HG03039 (cell line): Measurements from ENCODE around the gene ALDH7A1.
"Not testable (repeated sequence)": the region's sequence is repeated elsewhere in the genome, so short reads cannot be mapped to it uniquely, and the experiment has no call there.

ENCODE experiments used
- ATAC-seq: cut with Tn5 transposase; IDR thresholded peaks from one replicate; pipeline ENCODE4 v1.9.1; 2021; ENCODE audit warnings: mild to moderate bottlenecking, moderate library complexity; ENCODE audit not compliant: unreplicated experiment

Gene ALDH7A1

DNA sequence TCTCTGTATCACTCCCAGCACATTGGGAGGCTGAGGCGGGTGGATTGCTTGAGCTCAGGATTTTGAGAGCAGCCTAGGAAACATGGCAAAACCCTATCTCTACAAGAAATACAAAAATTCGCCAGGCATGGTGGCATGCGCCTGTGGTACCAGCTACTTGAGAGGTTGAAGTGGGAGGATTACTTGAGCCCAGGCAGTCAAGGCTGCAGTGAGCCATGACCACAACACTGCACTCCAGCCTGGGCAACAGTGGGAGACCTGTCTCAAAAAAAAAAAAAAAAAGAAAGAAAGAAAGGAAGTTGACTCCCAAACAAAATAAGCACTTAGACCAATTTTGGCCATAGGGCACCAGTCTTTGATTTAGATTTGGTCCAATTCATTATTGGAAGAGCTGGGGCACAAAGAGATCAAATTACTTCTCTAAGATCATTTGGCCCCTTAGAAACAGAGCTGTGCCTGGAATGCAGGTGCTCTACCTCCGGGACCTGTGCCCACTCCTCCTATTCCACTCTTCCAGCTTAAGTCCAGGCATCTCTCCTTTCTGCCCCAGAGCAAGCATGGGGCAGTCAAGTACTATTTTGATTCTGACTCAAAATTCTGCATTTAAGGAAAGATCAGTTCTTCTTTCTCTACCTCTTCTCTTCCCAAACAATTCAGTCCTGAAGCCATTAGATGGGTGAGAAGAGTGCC, 59.0 kb downstream of the ALDH7A1 start:
- ATAC-seq, result no peak

DNA sequence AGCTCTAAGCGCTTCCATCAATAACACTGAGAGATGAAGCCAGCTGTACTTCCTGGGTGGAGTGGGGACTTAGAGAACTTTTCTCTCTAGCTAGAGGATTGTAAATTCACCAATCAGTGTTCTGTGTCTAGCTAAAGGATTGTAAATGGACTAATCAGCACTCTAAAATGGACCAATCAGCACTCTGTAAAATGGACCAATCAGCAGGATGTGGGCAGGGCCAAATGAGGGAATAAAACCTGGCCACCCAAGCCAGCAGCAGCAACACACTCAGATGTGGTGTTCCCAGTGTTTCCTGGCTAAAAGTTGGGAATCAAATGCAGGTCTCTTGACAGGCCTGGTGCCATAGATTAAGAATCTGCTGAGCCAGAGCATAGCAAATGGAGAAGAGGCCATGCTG, 60.5 kb downstream of the ALDH7A1 start:
- no peak for ATAC-seq

DNA sequence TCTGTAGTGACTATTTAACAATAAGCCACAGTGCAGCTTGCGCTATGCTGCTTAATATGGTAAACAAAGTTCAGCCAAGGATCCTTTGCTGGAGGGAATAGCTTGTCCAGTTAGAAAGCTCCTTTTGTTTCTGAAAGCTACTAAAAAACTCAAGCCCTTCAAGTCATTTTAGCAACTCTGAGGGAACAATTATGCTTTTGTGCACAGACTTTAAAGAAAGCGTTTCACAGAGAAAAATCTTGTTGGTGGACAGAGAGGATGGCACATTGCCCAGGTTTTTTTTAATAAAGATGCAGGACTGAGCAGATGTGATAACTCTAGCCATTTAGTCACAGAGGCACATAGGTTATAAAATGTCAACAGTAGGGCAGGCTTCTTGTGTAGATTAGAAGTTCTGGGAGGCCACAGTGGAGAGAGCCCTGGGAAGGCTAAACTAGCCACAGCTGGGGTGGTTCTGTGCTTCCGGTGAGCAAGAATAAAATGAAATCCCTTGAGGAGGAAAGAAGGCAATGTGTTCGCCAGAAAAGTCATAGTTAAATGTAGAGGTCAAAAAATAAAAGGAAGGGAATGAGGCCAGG, 63.4 kb downstream of the ALDH7A1 start:
- no peak for ATAC-seq

DNA sequence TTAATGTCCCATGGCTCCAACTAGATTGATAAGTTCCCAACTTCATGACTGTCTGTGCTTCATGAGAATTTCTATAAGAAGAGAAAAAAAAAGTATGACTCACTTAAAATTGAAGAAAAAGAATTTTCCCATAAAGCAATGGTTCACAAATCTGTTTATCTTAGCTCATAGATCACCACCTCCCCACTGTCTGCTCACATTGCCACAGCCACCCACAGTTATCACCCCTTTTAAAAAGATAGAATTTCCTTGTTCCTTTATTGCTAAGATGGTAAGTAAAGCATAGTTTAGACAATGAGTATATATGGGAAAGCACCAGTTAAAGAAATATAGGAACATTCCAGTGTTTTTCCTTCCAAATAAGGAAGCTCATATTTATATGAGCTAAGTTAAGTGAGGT, 67.1 kb downstream of the ALDH7A1 start:
- no peak for ATAC-seq

DNA sequence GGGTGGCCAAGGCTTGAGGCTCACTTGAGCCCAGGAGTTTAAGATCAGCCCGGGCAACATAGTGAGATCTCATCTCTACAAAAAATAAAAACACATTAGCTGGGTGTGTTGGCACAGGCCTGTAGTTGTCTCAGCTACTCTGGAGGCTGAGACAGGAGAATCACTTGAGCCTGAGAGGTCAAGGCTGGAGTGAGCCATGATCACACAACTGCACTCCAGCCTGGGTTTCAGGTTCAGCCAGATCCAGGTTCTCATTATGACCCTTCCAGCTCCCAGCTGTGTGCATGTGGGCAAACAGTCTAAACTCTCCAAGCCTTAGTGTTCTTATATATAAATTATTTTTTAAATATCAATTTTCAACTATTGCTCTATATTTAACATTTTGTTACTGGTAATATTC, 67.9 kb downstream of the ALDH7A1 start:
- ATAC-seq, result no peak

DNA sequence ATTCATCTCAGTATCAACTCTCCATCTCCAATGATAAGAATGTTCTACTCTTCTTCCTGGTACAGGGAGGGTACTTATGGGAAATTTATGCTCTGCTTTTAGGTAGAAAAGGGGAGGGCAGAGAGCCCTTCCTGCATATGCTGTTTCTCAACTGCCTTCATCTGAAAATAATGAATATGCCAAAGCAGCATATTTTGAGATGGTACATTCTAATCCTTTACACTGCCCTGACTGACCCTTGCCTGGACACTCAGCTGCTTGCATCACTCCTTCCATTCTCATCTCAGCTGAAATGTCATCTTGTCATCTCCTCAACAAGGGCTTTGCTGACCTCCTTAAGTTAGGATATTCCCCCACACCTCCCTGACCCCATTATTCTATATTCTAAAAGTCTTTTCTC, 68.5 kb downstream of the ALDH7A1 start:
- ATAC-seq, result no peak

DNA sequence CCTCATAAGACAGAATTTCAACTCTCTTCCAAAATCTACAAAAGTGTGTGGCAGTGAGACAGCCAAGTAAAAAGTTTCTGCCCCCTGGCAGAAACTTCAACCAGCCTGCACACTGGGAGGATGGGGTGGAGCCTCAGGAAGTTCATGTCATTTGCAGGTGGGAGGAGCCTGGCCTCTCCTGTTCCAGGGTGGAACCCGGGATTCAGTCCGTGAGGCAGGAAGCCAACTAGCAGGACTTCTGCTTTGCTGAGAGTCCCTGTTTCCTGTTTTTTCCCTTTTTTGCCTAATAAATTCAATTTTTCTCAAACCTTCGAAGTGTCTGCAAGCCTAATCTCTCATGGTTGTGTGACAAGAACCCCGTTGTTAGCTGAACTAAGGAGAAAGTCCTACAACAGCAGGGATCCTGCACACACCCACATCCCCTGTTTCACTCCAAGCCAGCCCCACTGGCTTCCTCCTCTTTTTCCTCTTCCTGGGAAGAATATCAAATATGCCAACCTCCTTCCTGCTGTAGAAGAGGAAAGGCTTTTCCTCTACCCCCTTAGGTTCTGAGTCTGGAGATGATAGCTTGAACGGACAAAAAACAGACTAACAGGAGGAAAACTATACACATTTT, 69.3 kb downstream of the ALDH7A1 start:
- ATAC-seq, result no peak

DNA sequence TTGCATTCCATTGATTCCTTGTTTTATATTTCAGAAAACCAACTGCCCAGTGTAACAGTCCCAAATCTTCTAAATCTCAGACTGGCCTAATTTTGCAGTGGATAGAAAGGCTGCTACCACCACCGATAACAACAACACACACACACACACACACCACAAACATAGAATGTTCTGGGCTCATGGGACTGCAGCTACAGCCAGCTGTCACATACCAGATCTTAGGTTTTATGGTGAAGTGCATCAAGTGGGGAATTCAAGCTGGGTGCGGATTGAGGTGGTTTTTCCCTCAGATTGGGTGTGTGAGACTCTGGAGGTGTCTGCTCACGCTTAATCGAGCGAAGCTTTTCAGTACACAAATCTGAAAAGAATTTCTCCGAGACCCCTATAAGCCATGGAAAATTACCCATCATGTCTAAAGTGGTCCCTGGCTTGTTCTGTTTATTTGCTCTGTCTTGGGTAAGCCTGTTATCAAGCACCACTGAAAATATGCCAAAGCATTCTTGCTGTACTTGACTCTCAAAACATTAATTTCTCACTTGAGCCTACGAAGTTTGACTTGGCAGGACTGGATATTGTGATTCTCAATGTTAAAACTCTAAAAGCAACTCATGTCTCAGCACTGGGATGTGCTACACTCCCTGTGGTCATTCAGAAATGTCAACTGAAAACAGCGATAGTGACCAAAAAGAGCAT, 71.1 kb downstream of the ALDH7A1 start:
- no peak for ATAC-seq

DNA sequence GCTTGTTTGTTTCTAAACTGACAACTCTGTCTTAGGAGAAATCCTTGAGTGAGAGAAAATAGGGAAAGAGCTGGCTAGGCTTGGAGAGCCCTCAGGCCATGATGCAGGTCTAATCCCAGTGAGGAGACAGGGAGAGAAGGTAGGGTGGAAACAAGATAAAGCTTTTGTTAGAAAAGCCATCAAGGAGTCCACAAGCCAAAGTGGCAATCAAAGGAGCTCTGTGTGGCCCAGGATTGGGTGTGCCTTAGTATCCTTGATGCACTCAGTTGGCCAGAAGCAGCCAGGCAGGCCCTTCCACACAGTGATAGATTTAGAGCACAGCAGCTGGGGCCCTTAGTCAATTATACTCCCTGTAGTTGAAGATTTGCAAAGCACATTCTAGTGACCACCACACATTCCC, 73.9 kb downstream of the ALDH7A1 start:
- ATAC-seq, result no peak

DNA sequence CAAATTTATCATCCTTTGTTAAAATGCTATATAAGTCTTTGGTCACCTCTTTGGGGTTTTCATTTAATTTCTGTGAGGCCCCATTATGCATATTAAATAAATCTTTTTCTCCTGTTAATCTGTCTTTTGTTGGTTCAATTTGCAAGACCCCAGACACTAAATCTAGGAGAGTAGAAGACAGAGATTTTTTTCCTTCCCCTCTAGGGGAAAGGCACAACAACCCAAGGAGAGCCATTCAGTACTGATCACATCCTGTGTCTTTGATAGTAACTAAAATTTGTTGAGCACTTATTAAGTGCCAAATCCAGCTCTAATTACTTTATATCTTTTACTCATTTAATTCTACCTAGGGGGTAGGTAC, 74.4 kb downstream of the ALDH7A1 start:
- ATAC-seq, result no peak

DNA sequence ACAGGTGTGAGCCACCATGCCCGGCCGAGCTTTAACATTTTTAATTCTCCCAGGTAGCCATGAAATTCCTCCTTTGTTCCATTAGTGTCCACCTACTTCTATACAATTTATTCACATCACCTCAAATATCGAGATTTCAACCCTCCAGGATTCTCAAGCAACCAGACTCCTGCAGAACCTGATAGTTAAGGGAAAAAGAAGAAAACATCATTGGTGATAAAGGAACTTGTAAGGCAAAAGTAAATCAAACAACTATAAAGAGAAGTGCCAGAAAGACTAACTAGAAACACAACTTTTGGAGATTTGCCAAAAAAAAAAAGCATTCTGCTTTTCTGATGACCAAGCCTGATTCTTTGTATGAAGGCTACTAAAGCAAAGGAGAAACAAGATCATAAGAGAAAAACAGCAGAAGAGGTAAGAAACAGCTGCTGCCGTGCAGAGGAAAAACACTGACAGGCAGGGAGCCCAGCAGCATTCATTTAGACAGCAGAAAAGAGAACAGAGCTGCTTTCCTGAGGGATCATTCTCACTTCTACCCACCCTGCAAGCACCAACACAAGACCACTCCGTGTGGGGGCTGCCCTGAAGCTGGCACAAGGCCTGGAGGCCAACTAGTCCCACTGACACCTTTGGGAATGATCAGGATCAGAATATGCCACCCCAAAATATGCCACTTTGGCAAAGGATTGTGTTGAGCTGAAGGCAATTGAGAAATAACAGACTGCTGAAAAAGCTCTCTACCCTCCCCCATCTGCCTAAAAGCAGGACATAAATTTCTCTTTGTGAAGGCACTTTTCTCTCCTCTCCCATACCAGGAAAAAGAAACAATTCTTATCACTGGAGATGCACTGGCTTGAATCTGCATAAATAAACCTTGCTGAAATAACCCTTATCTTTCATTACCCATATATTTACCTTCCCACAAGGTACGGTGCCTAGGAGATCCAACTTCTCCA, 75.1 kb downstream of the ALDH7A1 start:
- ATAC-seq, result no peak

DNA sequence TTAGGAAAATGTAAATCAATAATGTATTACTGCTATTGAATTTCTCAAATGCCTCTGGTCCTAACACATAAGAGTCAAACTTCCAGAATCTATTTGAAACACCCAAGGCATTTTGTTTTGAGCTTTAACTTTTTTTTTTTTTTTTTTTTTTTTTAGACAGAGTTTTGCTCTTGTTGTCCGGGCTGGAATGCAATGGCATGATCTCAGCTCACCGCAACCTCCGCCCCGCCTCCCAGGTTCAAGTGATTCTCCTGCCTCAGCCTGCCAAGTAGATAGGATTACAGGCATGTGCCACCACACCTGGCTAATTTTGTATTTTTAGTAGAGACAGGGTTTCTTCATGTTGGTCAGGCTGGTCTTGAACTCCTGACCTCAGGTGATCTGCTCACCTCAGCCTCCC, 75.8 kb downstream of the ALDH7A1 start:
- not testable (repeated sequence) for ATAC-seq

DNA sequence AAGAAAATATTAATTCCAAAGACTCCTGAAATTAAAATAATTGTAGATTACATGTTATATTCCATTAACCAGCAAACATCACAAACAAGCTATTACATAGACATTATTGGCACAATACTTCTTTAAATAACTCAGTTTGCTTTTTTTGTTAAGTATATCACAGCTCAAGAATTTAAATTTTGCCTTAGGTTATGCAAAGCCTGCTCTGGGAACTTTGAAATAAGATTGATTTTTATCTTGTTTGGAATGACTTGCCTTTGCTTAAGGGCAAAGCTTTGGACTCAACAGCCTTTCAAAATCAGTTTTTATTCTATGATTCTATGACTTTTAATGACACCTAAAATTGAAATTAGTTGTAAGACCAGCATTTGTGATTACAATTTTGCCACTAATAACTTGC, 78.2 kb downstream of the ALDH7A1 start:
- no peak for ATAC-seq

DNA sequence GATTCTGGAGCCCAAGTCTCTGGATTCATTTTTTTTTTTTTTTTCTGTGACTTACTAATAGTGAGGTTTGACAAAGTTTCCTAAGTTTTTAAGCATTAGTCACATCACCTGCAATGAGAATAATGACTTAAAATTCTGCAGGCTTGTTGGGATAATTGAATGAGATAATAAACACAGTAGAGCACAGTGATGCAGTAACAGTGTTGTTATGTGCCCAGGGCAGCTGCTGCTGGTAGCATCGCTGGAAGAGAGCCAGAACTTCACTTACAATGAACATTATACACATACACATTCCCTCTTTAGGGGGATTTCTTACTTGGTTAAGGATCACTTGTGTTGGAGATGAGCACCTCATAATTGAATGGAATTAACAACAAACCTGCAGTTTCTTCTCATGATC, 78.9 kb downstream of the ALDH7A1 start:
- ATAC-seq, result no peak

DNA sequence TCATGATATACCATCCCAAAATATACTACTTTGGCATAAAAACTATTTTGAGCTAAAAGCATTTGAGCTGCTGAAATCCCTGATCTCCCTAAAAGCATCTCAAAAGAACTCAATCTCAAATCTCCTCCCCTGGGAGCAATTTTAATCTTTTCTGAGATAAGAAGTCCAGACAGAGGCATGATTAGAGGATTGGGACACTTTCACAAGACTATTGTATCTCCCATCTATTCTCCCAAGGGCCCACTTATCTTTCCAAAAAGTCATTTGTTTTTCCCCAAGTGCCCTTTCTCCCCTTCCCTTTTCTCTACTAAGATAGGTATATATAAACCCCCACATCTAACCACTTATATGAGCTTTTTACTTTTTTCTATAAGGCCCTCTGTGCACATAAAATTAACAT, 79.7 kb downstream of the ALDH7A1 start:
- no peak for ATAC-seq

DNA sequence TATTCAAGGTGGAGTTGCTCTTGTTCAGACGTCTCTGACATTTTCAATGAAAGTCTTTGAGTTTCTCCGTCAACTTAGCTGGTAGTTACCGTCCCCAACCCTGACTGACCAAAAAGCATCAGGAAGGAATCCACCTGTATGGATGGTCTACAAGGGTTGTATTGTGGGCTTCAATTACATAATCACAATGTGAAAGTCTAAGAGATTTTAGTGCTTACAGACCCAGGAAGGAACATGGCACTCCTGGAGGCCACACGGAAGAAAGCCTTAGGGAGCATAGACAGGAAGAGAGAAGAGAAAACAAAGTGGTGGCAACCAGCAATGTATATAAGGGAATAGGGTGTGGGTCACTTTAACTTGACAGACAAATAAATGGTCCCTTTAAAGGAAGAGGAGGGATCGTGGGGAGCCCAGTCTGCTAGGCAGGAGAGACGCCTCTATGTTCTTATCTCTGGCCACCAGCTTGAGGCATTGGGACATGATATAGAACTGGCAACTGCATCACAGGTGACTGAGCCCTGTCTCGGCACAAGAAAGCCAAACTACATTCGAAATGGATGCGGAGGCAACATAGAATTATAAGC, 80.4 kb downstream of the ALDH7A1 start:
- no peak for ATAC-seq

DNA sequence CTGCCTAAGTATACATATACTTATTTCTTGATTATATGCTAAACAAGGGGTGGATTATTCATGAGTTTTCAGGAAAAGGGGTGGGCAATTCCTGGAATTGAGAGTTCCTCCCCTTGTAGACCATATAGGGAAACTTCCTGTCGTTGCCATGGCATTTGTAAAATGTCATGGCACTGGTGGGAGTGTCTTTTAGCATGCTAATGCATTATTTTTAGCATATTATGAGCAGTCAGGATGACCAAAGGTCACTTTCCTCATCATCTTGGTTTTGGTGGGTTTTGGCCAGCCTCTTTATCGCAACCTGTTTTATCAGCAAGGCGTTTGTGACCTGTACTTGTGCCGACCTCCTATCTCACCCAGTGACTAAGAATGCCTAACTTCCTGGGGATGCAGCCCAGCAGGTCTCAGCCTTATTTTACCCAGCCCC, 80.9 kb downstream of the ALDH7A1 start:
- no peak for ATAC-seq

DNA sequence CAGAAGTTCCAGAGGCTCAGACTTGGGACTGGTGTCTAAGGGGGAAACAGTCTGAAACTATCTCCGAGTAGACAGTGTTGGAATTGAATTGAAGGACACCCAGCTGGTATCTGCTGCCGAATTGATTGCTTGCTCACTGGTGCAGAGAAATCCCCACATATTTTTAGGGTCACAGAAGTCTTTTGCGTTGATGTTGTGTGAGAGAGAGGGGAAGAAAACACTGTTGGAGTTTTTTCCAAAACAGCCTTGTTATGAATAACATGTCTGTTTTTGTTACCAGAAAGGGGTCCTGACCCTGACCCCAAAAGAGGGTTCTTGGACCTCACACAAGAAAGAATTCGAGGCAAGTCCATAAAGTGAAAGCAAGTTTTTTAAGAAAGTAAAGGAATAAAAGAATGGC, 81.3 kb downstream of the ALDH7A1 start:
- no peak for ATAC-seq

DNA sequence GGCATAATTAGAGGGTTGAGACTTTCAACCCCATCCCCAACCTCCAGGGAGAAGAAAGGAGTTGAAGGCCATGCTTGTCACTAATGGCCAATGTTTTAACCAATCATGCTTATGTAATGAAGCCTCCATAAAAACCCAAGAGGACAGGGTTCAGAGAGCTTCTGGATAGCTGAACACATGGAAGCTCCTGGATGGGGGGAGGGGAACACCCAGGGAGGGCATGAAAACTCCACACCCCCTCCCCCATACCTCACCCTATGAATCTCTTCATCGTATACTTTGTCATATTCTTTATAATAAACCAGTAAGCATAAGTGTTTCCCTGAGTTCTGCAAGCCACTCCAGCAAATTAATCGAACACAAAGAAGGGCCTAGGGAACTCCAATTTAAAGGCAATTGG, 81.7 kb downstream of the ALDH7A1 start:
- no peak for ATAC-seq

DNA sequence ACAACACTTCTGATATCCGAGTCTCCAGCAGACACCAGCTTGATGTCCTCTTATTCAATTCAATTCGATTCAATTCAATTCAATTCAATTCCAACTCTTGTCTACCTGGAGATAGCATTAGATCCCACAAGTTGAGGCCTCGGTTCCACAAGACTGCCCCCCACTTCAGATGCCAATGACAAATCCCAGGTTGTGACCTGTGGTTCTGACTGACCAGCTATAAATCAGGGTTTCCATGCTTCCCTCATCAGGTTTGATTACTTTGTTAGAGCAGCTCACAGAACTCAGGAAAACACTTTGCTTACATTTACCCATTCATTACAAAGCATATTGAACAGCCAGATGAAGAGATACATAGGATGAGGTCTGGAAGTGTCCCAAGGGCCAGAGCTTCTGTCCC, 82.6 kb downstream of the ALDH7A1 start:
- no peak for ATAC-seq

DNA sequence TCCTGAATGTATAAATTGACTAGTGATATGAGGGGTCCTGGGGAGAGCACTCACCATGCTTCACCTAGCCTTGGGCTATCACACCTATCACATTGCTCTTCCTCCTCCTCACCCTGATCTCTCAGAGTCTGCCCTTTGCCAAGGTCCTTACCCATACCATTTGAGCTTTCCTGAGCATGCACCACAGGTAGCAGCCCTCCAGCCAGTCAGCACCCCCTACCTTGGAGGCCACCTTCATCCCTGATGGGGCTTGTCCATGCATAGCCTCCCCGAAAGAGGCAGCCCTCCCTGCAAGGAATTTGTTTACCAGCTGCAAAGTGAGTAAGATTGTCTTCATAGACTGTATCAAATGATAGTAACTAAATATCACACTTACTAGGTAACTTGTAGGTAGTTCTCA, 83.1 kb downstream of the ALDH7A1 start:
- ATAC-seq, result no peak
